HG02571 (cell line): ENCODE measurements around the gene RPP25L.
"Not testable (repeated sequence)": the region's sequence is repeated elsewhere in the genome, so short reads cannot be mapped to it uniquely, and the experiment has no call there.

Experiments used
- ATAC-seq: cut with Tn5 transposase; IDR thresholded peaks from one replicate; pipeline ENCODE4 v1.9.1; 2021; ENCODE audit warnings: mild to moderate bottlenecking, moderate library complexity; ENCODE audit not compliant: unreplicated experiment

The RPP25L gene

DNA sequence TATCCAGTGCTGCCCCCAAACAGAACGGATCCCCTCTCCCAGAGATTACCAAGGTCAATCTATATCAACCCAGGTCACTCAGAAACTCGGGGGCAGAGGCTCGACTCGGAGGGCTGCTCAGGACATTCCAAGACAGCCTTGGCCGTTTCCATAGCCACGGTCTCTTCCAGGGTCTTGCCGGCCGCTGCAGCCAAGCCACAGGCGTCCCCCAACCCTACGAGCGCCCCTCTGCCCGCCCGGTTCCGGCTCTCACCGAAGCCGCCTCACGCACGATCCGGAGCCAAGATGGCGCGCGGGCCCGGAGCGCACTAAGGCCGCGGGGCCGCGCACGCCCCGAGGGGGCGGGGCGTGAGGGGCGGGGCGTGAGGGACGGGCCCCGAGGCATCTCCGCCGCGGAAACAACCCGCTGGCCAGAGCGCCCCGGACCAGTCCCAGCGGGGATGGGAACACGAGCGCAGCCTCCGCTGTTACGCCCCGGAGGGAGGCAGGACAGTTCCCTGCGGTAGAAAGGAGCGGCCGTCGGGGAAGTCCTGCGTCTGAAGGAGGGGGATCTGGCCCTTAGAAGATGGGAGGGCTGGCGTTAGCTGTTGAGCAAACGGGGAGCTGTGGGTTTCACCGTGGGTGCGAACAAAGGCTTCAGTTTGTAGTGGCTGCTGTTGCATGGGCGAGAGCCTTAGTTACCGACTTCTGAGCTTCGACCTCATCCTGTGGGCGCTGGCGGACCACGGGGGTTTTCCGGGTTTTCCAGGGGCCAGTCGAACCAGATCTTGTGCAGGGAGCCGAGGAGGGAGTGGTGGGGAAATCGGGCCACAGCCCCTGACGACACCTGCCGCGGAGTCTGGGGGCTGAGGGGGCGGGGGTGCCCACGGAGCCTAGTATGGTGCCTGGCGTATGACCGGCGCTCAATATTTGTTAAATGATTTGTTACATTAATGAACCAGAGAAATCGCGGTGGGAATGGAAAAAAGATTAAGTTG lies at the start of gene RPP25L:
Gene RPP25L (minus strand): TSS at position 287 of the 977 bp plus-strand sequence. CDS start 801 bp downstream, outside the sequence.
- ATAC-seq, result peak; percentile 76

DNA sequence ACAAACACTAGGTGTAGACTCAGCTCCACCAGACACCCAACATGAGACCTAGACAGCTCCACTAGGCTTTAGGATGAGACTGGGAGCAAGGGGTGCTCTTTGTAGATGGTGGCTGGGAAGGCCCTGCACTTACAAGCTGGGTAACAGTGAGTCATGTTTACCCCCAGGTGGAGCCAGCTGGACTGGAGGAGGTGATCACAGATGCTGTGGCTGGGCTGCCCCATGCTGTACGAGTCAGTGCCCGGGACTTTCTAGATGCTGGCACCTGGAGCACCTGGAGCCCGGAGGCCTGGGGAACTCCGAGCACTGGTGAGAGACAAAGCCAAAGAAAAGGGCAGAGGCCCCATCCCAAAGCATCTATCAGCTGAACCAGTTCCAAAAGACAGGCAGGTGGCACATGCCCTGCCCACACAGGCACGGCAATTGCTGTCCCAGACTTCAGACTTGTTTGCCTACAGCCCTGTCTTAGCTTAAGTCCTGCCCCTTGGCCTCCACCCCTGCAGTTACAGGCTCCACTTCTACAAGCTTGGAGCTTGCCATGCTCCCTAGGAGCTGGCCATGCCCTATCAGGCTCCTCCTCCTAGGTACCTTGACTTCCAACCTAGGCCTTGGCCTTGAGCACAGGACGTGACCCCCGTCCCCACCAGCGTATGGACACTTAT lies 47.8 kb upstream of the RPP25L start:
- ATAC-seq, result no peak

DNA sequence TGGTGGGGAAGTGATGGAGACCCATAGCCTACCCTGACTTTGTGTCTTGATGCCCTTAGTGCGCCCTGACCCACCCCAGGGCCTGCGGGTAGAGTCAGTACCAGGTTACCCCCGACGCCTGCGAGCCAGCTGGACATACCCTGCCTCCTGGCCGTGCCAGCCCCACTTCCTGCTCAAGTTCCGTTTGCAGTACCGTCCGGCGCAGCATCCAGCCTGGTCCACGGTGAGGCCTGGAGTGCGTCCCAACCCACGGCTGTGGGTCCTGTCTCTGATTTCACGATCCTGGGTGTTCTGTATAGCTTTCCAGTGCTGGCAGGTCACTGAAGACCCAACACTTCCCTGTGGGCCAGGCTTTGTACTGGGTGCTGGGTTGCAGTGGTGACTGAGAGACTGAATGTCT lies 46.6 kb upstream of the RPP25L start:
- no peak for ATAC-seq

DNA sequence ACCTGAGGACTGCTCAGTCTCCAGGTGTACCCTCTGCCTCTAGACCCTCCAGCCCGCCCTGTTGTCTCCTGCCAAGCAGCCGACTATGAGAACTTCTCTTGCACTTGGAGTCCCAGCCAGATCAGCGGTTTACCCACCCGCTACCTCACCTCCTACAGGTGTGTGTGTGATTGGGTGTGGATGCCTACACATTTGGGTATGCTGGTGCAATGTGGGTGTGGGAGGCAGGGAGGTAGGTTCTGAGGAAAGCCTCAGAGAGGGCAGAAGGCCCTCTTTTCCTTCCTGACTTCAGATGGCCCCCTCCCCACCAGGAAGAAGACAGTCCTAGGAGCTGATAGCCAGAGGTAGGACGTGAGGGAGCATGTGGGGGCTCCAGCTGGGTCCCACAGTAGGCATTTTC lies 45.1 kb upstream of the RPP25L start:
- ATAC-seq, result no peak

DNA sequence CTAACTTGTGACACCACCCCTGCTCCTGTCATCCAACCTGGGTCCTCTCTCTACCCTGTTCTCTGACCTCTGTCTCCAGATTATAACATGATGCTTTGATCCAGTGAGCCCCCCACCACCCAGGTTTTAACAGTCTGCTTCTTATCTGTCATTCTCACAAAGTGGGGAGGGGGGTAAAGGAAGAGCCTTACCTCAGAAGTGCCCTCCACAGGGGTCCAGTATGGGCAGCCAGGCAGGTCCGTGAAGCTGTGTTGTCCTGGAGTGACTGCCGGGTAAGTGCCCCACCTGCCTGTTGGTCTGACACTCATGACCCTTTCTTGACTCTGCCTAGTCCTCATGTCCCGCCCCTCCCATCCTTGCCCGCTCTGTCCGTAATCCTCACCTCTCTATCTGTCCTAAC lies 43.5 kb upstream of the RPP25L start:
- no peak for ATAC-seq

GRCh38 chr9:34654323-34655051 lies 42.6 kb upstream of the RPP25L start:
- no peak for ATAC-seq

DNA sequence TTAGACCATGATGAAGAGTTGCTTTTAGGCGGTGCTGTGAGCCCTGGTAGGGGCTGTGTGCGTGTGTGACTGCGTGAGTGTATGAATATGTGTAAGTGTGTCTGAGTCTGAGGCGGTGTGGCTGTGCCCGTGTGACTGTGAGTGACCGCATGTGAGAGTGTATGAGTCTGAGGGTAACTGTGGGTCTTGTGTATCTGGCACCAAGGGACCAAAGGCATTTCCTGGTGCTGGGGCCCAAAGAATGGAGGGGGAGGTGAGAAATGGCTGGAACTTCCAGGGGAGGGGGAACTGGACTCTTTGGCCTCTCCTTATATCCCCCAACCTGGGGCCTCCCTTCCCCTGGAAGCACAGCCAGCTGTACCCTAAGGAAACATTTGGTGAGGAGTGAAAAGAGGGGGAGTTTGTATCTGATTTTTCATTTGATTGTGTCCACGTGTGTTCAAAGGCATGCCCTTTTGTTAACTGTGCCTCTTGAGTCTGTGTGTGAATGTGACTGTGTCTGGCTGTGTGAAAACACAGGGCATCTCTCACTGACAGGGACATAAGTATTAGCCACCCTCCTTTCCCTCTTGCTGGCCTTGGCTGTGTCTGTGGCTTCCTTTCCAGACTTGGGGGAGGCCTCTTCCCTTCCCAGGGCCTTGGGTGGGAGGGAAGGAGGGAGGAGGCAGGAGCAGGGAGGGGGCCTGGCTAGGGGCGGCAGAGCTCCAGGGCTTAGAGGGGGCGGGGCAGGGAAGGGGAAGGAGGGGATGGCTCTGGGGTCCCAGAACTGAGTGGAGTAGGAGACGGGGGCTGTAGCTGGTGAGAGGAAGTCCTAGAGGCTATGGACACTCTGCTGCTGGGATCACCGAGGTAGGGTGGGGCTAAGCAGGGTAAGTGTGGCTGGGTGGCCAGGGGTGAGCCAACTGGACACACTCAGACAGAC lies 41.5 kb upstream of the RPP25L start:
- no peak for ATAC-seq

- ATAC-seq, result no peak
Measured at GRCh38 chr9:34652602-34653000, 40.7 kb upstream of the RPP25L start.

GRCh38 chr9:34651876-34652601 lies 40.1 kb upstream of the RPP25L start, which contains the start of gene IL11RA:
TSS of gene IL11RA (plus strand) at chr9:34652185. CDS start at chr9:34655218, 3,033 bp downstream.
- ATAC-seq, result peak; percentile 52

DNA sequence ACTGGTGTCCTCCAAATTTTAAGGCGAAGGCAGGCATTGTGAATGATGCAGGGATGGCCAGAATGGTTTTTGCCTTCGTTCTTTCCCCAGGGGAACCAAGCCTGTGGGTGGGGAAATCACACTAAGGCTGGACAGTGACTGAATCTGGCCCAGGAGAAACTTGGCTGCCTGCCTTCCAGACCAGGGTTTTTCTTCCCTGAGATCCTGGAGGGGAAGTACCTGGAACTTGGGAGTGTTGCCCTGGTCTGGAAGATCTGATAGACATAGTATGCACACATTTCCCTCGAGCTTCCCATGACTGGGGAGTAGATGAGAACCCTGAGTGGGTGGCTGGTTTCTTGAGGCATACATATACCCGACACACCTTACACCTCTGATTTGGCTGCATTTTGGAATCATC lies 39.4 kb upstream of the RPP25L start:
- no peak for ATAC-seq

DNA sequence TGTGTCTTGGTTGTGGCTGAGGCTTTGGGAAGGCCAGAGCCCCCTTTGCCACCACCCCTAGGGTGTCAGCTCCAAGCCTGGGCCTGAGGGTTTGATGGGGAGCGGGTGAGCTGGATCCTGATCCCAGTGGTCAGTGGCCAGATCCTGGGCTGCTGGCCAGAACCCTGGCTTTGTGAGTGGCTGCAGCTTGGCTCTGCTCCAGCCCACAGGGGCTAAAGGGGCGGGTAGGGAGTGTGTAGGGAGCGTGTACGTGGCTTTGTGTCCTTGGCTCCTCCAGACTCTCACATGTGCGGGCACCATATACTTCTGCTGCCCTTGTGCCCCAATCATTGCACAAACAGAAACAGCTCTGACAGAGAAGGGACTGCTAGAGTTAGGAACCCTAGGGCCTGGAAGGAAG lies 38.9 kb upstream of the RPP25L start:
- no peak for ATAC-seq

DNA sequence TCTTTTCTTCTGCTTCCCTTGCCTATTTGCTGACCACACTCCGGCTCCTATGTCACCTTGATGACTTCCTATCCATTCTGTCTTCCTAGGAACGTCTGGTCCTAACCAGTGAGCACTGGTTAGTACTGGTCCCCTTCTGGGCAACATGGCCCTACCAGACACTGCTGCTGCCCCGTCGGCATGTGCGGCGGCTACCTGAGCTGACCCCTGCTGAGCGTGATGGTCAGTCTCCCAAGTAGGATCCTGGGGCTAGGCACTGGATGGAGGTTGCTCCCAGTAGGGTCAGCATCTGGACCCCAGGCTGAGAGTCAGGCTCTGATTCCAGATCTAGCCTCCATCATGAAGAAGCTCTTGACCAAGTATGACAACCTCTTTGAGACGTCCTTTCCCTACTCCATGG lies 36.8 kb upstream of the RPP25L start:
- ATAC-seq, result no peak

GRCh38 chr9:34647651-34648050 lies 35.8 kb upstream of the RPP25L start:
- no peak for ATAC-seq

- ATAC-seq, result no peak
Measured at GRCh38 chr9:34647084-34647403, 35.1 kb upstream of the RPP25L start.

DNA sequence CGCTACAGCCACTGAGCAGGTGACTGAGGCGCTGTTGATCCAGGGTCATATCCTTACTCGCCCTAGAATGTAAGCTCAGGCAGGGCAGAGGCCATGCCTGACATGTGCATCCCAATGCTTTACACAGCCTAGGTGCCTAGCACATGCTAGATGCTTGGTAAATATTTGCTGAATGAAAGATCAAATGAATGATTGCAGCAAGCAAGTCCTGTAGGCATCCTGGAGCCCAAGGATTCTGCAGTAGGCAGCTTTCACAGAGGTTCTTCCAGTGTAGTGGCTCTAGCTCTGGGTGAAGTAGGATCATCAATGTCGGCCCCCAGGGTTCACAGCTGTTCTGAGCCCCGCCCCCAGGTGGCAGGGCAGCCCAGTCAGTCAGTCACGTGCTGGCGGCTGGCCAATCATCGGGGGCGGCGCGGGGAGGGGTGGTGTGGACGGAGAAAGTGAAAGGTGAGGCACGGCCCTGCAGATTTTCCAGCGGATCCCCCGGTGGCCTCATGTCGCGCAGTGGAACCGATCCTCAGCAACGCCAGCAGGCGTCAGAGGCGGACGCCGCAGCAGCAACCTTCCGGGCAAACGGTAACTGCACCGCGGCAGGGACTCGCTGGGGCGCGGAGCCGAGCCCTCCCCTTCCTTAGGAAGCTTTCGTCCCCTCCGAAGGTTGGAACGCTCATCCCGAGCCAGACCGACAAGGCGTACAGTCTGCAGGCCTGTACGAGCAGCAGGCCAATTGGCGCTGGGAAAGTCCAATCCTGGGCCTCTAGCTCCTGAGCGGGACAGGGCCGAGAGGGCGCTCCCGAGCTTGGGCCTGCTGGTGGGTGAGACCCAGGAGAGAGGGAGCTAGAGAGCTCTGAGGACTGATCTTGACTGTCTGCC lies 34.5 kb upstream of the RPP25L start, which contains the start of gene GALT:
Gene GALT (plus strand): TSS at position 465 of the 873 bp plus-strand sequence. CDS start 30 bp downstream, at position 495.
- peak; percentile 91 for ATAC-seq

DNA sequence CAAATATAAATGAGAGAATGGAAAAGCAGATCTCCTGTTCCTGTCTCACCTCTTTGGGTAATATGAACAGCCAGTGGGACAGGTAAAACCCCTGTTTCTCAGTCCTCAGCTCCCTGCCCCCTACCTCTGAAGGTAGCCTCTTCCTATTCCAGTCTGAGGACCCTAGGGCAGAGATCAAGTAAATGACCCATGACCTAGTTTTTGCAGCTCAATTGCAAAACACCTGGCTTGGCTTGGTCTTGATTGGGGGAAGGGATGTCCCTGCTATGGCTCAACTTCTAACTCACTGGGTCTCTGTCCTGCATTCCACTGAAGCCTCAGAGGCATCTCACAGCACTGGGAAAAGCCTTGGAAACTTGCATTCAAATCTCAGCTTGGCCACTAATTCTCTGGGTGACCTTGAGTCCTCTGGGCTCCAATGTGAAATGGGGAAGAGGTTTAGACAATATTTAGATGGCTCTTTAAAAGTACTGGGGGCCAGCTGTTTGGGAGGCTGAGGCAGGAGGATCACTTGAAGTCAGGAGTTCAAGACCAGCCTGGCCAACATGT lies 32.9 kb upstream of the RPP25L start:
- no peak for ATAC-seq

DNA sequence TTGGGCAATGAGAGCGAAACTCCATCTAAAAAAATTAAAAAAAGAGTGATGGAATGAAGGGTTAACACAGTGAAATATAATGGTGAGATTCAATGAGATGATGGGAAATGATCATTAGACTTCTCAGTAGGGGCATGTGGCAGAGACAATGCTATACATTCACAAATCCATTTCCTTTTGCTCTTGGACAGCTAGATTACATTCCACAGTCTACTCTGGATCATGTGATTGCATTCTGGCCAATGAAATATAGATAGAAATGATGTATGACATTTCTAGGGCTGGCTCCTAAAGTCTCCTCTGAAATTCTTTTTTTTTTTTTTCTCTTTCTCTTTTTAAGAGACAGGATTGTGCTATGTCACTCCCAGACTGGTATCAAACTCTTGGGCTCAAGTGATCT lies 30.8 kb upstream of the RPP25L start:
- ATAC-seq, result no peak

DNA sequence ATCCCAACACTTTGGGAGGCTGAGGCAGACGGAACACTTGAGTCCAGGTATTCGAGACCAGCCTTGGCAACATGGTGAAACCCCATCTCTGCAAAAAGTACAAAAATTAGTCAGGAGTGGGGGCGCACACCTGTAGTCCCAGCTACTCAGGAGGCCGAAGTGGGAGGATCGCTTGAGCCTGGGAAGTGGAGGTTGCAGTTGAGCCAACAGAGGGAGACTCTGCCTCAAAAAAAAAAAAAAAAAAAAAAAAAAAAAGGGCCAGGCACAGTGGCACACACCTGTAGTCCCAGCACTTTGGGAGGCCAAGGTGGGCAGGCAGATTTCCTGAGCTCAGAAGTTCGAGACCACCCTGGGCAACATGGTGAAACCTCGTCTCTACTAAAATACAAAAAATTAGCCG lies 27.4 kb upstream of the RPP25L start:
- not testable (repeated sequence) for ATAC-seq

- no peak for ATAC-seq
Measured at GRCh38 chr9:34638138-34638445, 26.2 kb upstream of the RPP25L start.
